Gastrocnemius medialis (tissue), 4 donors: ENCODE data around the gene DGCR8. TPM values are rescaled to one million over a fixed set of nuclear protein-coding genes. Genes with fewer than 3 reads are reported as not detected.

Source experiments
- ATAC-seq, 2 donors: fragments of 150-250 bp; one replicate each; pipeline ENCODE4 v1.9.1; 2016
- DNase-seq, 2 donors: peaks; one replicate each; pipeline ENCODE4 v3.0.0-alpha.2; 2019
- H3K27ac ChIP-seq, 4 donors: fragments of 200-600 bp; sonication (generic); 1 replicate in 1 of 4; 2 replicates in 3 of 4; pipeline ENCODE4 v1.5.1; 2016 to 2018; ENCODE audit warnings: mild to moderate bottlenecking in 2 of 4, moderate library complexity in 1 of 4
- H3K27me3 ChIP-seq, 3 donors: fragments of 200-600 bp; sonication (generic) in 2 of 3; 1 replicate in 1 of 3; 2 replicates in 2 of 3; pipeline versions ENCODE4 v1.5.1 to v1.6.0; 2016 to 2019; ENCODE audit warnings: mild to moderate bottlenecking in 1 of 3, moderate library complexity in 1 of 3
- H3K36me3 ChIP-seq, 2 donors: fragments of 200-600 bp; sonication (generic) in 1 of 2; one replicate each; pipeline ENCODE4 v1.5.1; 2017 to 2018
- H3K4me1 ChIP-seq, 2 donors: fragments of 200-600 bp; sonication (generic) in 1 of 2; one replicate each; pipeline ENCODE4 v1.5.1; 2016 to 2017; ENCODE audit warnings: mild to moderate bottlenecking in 2 of 2
- H3K4me3 ChIP-seq, 4 donors: fragments of 200-600 bp; sonication (generic) in 3 of 4; 1 replicate in 1 of 4; 2 replicates in 3 of 4; pipeline ENCODE4 v1.5.1; 2016 to 2019; ENCODE audit warnings: mild to moderate bottlenecking in 2 of 4
- H3K9me3 ChIP-seq, 3 donors: fragments of 200-600 bp; sonication (generic) in 2 of 3; 1 replicate in 1 of 3; 2 replicates in 2 of 3; pipeline ENCODE4 v1.5.1; 2016 to 2019
- POLR2A ChIP-seq, 2 donors: fragments of 450-650 bp; IDR thresholded peaks; one replicate each; pipeline ENCODE4 v1.6.1; 2017; ENCODE audit warnings: antibody characterized with exemption in 2 of 2, mild to moderate bottlenecking in 2 of 2, moderate library complexity in 2 of 2
- in situ Hi-C, 4 donors: fragments of 200-750 bp; cut with MboI; loops; one replicate each; pipeline versions ENCODE4 v1.15.0 to v1.8.0; 2017; ENCODE audit warnings: low sequenced_read_pairs in 4 of 4
- intact Hi-C: fragments of 100-400 bp; cut with DNase I; formaldehyde crosslinking; loops from one replicate; pipeline ENCODE4 v1.15.1; 2023; ENCODE audit warnings: low total_unique reads
- total RNA-seq, 4 donors: library from RNA; depleted of rRNA; stranded (reverse); fragments of >200 nt; gene quantifications; one replicate each; pipeline versions ENCODE4 v1.1.0 to v1.2.3, GENCODE V29; 2016
- TF ChIP-seq, protein P1 (sequence below), 5 experiments: fragments of 450-650 bp in 3 of 5; fragments of 200-600 bp in 2 of 5; sonication (generic) in 2 of 5; IDR thresholded peaks in 4 of 5; conservative IDR thresholded peaks in 1 of 5; 1 replicate in 4 of 5; 2 replicates in 1 of 5; pipeline ENCODE4 v1.5.1; 2016 to 2019; ENCODE audit warnings: antibody characterized with exemption in 5 of 5, mild to moderate bottlenecking in 3 of 5, moderate library complexity in 3 of 5

The DGCR8 gene
- total RNA-seq, 4 donors from 2014 or later: 5.2 to 16.5 (median 11.2) TPM

DNA sequence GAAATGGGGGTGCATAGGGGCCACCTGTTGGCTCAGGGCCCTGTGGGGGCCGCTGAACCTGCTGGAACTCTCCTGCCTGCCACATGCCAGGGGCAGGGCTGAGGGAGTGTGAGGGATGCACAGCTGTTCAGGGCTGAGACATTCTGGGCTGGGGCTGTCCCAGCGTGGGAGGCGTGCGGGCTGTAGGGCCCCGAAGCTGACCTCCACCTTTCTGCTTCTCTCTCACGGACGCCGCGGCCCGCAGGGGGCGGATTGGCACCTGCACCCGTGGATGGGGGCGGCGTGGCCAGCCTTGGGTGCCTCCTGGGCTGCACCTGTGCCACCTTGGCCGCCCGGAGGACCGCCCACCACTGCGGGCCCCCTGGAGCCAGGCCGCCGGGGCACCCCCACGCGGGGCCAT is 66.7 kb downstream of the DGCR8 start:
- no peak for TF ChIP-seq POLR2A (IDR thresholded peaks at IDR 0.05)
- TF ChIP-seq, protein P1, sequence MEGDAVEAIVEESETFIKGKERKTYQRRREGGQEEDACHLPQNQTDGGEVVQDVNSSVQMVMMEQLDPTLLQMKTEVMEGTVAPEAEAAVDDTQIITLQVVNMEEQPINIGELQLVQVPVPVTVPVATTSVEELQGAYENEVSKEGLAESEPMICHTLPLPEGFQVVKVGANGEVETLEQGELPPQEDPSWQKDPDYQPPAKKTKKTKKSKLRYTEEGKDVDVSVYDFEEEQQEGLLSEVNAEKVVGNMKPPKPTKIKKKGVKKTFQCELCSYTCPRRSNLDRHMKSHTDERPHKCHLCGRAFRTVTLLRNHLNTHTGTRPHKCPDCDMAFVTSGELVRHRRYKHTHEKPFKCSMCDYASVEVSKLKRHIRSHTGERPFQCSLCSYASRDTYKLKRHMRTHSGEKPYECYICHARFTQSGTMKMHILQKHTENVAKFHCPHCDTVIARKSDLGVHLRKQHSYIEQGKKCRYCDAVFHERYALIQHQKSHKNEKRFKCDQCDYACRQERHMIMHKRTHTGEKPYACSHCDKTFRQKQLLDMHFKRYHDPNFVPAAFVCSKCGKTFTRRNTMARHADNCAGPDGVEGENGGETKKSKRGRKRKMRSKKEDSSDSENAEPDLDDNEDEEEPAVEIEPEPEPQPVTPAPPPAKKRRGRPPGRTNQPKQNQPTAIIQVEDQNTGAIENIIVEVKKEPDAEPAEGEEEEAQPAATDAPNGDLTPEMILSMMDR (IDR thresholded peaks at IDR 0.05 in 4 of 5, conservative IDR thresholded peaks at IDR 0.05 in 1 of 5): no peak
- in situ Hi-C loops: no loop called here
- DNase-seq (no peak), ATAC-seq (no peak)
- Histone ChIP-seq H3K4me1 (no peaks in the 10 kb centered on the region), H3K9me3 (no peaks in the 10 kb centered on the region), H3K27me3 (no peaks in the 10 kb centered on the region), H3K36me3 (peaks cover 0 to 9% of the 10 kb centered on the region in 2 donors), H3K27ac (no peak overlapping the region), H3K4me3 (no peak overlapping the region)
- intact Hi-C loops: no loop called here

DNA sequence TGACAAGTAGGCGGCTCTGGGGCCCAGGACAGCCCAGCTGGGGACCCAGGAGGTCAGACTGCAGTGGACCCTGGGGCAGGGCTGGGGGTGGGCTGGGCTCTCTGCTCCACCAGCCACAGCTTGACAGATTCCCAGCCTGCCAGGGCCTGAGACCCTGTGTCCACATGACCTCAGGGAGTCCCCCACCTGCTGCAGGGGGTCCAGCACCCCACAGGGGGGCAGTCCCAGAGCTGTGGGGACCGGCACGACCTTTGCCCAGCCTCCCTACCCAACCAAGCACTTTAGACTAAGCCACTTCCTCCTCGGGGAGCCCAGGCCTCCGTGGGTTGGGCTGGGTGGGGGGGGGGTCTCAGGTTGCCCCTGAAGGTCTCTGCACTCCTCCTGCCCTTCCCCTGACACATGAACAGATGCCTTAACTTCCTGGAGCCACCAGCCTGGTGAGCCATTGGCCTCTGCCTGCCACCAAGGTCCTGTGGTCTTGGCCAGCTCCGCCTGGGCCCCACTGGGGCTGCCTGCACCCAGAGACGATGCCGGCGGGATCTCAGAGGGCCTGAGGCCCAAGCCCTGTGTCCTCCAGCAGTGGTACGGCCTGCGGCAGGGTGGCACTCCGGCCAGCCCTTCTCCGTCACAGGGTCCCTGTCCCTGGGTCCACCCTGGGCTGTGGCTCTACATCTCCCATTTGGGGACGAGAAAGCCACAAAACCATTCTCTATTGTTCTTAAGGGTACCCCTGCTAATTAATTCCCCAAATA is 67.4 kb downstream of the DGCR8 start:
- H3K36me3 ChIP-seq: peaks cover 0 to 9% of the 10 kb centered on the region in 2 donors
- TF ChIP-seq, protein P1 (IDR thresholded peaks at IDR 0.05 in 4 of 5, conservative IDR thresholded peaks at IDR 0.05 in 1 of 5): no peak
- no peak for TF ChIP-seq POLR2A (IDR thresholded peaks at IDR 0.05)

DNA sequence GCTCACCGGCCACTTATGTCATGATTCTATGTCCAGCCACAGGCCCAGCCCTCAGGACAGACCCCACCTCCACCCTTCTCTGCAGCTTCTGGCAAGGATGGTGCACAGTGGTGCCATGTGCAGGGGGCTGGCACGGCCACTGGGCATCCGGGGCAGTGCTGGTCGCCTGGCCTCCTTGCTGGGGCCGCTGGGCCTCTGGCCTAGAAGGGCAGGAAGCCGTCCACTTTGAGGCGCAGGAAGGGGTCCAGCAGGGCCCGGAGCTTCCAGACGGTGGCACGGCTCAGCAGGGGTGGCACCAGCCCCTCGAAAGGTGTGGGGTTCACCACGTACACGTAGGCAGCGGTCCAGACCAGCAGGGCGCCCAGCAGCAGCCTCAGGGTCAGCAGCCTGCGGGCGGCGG is 68.4 kb downstream of the DGCR8 start:
- intact Hi-C loops: no loop called here
- Histone ChIP-seq H3K27me3 (no peaks in the 10 kb centered on the region), H3K4me3 (no peak overlapping the region), H3K4me1 (no peaks in the 10 kb centered on the region), H3K9me3 (no peaks in the 10 kb centered on the region), H3K27ac (no peak overlapping the region), H3K36me3 (no peaks in the 10 kb centered on the region)
- in situ Hi-C loops: no loop called here
- no peak for DNase-seq
- no peak for ATAC-seq
- no peak for TF ChIP-seq POLR2A (IDR thresholded peaks at IDR 0.05)
- TF ChIP-seq, protein P1 (IDR thresholded peaks at IDR 0.05 in 4 of 5, conservative IDR thresholded peaks at IDR 0.05 in 1 of 5): no peak

More for the DNA sequence above, 67.4 kb downstream of the DGCR8 start:
- ATAC-seq: no peak
- H3K9me3 ChIP-seq: no peaks in the 10 kb centered on the region
- no peak overlapping the region for H3K4me3 ChIP-seq
- H3K27me3 ChIP-seq: no peaks in the 10 kb centered on the region
- H3K27ac ChIP-seq: no peak overlapping the region
- DNase-seq: no peak
- in situ Hi-C loops (no loop called here), intact Hi-C loops (no loop called here)
- no peaks in the 10 kb centered on the region for H3K4me1 ChIP-seq

DNA sequence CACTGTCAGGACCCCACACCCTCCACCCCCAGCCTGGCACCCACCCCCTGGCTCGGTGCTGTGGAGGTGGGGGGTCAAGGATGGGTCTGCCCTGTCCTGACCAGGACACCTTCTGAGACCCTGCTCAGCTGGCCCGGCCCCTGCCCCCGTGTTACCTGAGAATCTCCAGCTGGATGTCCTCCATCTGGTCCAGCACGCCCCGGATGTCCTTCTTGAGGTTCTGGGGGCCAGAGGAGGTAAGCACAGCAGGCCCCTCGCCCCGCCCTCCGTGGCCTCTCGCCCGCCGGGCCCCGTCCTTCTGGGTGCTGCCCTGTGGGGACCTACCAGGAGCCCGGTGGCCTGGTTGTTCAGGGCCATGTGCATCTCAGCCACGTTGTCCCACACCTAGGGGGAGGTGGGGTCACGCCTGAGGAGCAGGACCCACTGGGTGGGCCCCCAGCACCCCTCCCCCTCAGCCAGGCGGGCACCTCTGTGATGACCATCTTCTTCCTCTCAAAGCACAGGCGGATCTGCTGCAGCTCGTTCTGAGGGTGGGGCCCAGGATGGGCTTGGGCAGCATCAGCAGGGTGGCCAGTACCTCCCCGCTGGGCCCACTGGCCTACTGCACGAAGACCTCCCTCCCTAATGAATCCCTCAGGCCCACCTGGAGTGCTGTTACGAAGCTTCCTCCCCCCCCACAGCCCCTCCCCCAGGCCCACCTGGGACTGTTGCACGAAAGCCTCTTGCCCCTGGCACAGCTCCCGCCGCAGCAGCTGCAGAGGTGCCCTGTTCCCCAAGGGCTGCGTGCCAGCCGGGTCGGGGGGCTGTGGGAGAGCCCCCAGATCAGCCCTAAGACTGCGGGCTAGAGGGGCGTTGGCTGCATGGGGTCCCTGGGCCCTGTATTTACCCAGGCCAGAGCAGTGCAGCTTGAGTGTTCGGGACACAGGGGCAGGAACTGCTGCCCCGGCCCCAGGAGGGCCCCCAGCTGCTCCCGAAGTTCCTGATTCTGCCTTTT is 69.5 kb downstream of the DGCR8 start:
- in situ Hi-C loops: loop anchor here (10.0 kb wide), 1 partner anchor 145 kb away; no protein-coding TSS in a partner anchor

More for the DNA sequence above, 69.5 kb downstream of the DGCR8 start:
- Histone ChIP-seq H3K27me3 (no peaks in the 10 kb centered on the region), H3K4me3 (no peak overlapping the region), H3K27ac (no peak overlapping the region), H3K4me1 (no peaks in the 10 kb centered on the region), H3K9me3 (no peaks in the 10 kb centered on the region), H3K36me3 (no peaks in the 10 kb centered on the region)
- no peak for TF ChIP-seq POLR2A (IDR thresholded peaks at IDR 0.05)
- TF ChIP-seq, protein P1 (IDR thresholded peaks at IDR 0.05 in 4 of 5, conservative IDR thresholded peaks at IDR 0.05 in 1 of 5): no peak
- DNase-seq (no peak), ATAC-seq (no peak)
- intact Hi-C loops: no loop called here
